Activated CD4-positive, alpha-beta T cell treated with anti-CD3 and anti-CD28 coated beads, Interleukin-2, Interleukin-6, amounts not matched to agents 100 ng/mL and 50 ng/mL, durations not matched to agents 16 hours and 8 hours (primary cell): Measurements from ENCODE around the gene ARRB2.
"Not testable (repeated sequence)": the region's sequence is repeated elsewhere in the genome, so short reads cannot be mapped to it uniquely, and the experiment has no call there.

Source experiments
- DNase-seq: peaks from one replicate; pipeline ENCODE4 v3.0.0-alpha.2; 2020

Gene ARRB2

DNA sequence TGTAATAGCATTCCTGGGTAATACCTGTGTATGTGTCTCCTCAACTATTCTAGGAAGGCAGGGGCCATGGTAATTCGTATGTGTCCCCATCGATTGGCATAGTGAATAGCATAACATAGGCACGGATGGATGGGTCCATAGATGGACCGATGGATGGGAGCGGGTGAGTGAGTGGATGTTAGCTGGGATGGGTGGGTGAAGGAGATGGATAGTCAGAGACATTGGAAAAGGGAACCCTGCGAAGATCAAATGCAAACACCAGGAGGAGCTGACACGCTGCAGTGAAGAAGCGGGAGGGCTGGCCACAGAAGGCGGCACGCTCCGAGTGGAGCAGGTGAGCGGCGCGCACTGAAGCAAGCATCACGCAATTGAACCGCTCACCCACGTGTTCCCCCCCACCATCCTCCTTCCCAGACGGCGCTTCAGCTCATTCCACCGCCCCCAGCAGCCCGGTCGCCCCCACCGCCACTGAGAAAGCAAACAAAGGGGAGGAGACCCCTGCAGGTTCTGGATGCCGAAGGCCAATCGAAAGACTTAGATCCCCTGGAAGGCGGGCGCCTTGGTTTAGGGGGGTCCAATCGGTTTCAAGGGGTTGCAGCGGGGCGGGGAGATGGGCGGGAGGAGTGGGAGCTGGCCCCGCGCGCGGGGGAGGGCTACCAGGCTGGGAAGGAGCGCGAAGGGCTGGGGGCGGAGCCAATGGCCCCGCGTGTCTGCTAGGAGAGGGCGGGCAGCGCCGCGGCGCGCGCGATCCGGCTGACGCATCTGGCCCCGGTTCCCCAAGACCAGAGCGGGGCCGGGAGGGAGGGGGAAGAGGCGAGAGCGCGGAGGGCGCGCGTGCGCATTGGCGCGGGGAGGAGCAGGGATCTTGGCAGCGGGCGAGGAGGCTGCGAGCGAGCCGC is at the start of gene ARRB2:
TSS of gene ARRB2 (plus strand) at position 839 of the 899 bp plus-strand sequence. CDS start 90 bp downstream, outside the sequence.
- peak; percentile 99 for DNase-seq

DNA sequence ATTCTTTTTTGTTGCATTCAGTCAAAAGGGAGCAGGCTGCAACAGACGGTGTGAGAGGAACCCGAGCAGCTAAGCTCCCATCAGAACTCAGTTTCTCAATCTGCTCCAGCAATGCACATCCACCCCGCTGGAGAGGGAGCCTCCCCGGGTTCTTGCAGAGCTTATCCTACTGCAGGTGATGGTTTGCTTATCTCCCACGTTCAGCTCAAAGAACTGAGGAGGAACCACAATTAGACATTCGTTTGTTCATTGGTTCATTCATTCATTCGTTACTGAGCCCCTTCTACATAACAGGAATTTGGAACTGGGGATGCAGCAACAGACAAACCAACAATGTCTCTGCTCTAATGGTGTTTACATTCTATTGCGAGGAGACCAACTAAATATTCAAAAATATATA is 46.7 kb upstream of the ARRB2 start:
- no peak for DNase-seq

DNA sequence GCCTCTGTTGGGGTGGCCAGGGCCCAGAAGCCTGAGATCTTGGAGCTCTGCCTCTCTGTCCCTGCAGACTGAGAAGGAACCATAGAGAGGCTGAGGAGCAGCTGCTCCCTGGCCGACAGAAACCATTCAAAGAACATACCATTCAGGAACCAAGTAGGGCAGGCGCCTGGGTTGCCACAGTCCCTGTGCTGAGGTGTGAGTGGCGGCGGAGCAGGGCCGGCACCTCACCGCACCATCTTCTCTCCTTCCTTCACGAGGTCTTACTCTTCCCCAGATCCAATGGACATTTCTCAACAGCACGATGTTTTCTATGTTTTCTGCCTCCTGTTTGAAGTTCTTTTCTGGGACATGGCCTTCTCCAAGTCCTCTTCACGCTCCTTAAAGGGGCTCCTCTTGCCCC is 46.2 kb upstream of the ARRB2 start:
- DNase-seq, result no peak

DNA sequence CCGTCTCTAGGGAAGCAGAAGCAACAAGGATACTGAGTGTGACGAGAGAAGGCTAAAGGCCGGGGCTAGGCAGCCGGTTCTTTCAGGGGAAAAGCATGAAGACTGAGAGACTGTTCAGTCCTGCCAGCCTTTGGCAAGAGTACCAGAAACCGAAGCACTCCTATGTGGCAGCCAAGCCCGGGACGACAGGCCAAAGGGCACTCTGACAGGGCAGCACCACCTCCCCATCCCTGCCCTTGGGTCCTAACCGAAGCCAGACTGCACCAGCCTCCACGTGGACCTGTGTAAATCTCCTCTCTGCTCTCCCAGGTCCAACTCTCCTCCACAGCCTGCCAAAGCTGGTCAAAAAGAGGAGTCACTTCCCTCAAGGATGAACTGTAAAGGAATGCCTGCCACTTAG is 45.4 kb upstream of the ARRB2 start:
- DNase-seq, result no peak

DNA sequence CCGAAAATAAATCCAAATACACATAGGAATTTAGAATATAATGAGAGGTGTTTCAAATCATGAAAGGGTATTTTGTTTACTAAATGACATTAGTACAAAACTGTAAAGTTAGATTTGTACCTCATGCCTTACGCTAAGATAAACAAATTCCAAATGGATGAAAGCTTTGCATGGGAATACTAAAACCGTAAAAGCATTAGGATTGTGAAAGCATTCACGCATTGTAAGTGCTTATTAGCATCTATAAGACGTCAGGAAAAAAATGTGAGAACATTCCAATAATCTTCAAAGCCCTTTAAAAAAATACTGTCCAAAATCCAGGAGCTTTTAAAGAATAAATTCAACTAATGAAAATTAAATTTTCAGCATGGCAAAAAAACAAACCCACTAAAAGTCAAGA is 44.1 kb upstream of the ARRB2 start:
- DNase-seq, result no peak

DNA sequence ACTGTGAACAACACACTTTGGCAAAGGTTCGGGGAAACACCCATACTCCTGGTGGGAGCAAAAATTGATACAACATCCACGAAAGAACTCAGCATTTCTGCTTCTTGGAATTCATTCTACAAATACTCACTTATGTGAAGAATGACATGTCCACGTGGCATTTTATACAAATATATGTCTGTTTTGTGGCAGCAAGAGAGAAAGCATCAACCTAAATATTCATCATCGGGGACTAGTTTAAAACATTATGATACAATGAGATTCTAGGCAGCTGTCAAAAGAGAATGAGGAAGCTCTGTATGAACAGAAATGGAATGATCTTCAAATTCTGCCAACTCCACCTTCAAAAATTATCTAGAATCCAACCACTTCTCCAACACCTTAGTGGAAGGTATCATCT is 43.3 kb upstream of the ARRB2 start:
- no peak for DNase-seq

DNA sequence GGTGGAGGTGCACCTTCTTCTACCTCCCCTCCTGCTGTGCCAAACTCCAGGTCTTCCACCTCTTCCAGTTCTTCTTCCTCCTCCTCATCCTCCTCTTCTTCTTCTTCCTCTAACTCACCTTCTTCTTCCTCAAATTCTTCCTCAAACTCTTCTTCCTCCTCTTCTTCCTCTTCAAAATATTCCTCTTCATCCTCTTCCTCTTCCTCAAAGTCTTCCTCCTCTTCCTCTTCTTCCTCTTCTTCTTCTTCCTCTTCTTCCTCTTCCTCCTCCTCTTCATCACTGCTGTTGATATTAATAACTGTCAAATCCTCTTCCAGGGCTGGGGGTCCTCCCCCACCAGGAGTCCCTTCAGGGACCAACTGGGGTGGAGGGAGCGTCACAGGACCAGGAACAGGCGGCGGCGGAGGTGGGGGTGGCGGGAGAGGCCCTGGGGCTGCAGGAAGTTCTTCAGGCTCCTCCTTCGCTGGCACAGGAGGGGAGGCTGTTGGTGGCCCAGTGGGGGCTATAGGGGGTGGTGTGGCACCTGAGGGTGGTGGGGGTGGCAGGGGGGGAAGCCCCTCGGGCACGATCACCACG is 38.3 kb upstream of the ARRB2 start:
- no peak for DNase-seq

DNA sequence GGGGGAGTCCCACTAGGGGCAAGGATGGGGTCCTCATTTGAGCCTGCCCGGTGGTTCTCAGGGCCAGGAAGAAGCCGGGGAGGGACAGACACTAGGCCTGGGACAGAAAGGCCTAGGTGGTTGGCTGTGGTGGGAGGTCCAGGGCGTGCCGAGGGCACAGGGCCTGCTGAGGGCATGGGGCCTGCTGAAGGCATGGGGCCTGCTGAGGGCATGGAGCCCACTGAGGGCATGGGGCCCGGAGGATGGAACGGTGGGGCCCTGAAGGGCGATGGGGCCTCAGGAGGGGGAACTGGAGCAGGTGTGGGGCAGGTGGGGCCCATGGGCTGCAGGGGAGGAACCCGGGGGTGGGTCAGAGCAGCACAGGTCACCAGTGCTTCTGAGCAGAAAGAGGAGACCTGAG is 37.7 kb upstream of the ARRB2 start:
- DNase-seq, result no peak

DNA sequence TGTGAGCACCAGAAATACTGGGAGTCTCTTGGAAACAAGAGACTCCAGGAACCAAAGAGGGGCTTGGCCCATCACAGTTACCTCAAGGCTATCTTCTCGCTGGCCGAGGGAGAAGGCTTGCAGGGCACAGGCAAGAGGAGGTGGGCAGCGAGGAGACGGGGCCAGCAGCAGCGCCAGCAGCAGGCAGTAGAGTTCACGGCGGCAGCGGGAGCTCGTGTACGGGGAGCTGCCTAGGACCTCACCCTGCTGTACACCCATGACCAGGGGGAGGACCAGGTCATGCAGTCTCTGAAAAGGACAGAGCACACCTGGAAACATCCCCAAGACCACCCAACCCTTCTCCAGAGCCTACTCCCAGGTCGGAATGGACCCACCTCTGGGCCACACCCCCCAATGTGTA is 37.3 kb upstream of the ARRB2 start:
- no peak for DNase-seq

DNA sequence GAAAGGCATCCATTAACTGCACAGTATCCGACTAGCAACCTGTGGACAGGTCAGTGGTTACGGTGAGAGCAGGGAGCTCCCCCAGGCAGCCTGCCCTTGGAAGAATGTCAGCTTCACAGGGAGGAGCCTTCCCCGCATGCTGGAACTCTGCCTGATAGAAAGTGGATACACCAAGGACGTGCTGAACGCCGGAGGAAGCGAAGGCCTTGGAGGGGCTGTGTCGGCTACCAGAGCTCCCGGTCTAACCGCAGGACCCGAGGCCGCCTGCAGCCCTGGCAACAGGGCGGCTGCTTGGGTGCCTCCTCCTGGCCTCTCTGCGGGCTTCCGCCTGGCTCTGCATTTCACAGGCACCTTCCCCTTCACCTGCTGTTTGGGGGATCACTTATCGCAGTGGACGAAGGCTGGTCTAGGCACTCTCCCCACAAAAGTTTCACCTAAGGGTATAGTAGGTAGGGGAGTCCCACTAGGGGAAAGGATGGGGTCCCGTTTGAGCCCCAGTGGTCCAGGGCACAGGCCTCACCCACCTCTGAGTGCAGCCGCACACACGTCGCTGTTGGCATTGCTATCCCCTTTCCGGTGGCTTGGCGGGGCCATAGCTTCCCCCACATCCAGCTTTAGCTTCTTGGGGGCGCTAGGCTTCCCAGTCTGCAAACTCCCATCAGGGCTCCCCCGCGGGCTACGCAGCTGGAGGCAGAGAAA is 36.3 kb upstream of the ARRB2 start:
- DNase-seq, result no peak

DNA sequence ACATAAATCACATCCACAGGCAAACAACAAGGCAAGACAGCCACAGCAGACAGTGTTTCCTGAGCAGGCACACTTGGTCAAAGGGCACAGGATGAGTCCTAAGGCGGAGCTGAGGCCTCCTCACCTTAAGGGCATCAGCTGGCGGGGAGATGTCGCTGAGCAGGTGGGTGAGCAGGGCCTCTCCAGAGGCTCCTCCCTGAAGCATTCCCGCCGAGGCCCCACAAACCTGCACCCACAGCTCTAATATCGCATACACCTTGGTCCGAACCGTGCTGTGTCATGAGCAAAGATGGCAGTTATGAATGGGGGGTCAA is 35.8 kb upstream of the ARRB2 start:
- DNase-seq, result no peak

DNA sequence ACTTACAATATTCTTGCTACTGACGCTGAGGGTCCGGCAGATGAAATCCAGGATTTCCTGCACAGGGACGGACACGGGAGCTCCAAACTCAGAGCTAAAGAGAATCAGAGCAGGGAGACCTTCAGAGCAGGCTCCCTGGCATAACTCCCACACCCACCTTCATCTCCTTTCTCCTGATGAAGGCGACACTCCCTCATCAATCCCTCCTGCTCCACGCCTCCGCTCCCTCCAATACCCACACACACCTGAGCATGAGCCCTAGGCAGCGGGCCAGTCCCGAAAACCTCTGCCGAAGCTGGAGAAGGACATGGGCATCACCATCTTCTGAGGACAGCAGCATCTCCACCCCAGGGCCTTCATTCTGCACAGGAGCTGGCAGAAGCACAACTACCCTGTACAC is 34.6 kb upstream of the ARRB2 start:
- no peak for DNase-seq

DNA sequence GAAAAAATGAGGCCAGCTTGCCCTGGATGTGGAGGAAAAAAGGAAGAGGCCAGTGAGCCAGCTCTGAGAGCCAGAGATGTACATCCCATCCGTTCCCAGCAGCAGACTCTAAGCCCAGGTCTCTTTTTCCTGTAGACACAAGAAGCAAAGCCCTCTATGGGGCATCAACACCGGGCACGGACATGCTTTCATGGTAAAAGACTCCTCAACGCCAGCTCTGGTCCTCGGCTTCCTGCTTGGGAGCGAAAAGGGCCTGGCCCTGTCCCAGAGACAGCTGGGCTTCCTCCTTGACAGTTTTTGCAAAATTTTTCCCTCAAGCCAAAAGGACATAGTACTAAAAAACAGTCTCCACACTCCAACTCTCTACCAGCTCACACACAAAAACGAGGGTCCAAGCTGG is 33.6 kb upstream of the ARRB2 start:
- DNase-seq, result no peak

DNA sequence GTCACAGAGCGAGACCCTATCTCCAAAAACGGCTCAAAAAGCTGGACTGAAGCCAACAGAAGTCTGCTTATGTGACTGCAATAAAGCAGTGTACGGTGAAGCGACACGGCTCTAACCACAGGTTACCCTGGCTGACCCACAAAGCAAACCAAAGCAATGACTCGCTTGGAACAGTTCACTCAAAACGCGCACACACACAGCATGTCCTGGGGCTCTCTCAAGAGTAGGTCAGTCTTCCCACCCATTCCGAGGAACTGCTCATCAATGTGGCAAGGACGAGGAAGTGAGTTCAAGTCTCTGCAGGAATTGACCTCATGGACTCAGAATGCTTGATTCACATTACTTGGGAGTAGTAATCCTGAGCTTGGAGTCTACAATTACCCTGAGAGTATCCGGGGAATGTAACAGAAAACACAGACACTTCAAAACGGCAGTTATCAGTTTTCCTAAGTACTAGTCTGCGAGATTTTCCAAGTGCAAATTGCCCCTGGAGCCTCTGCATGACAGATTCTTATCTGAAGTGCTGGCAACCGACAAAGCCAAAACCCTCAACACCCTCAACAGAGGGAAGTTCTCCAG is 31.9 kb upstream of the ARRB2 start:
- peak; percentile 57 for DNase-seq

DNA sequence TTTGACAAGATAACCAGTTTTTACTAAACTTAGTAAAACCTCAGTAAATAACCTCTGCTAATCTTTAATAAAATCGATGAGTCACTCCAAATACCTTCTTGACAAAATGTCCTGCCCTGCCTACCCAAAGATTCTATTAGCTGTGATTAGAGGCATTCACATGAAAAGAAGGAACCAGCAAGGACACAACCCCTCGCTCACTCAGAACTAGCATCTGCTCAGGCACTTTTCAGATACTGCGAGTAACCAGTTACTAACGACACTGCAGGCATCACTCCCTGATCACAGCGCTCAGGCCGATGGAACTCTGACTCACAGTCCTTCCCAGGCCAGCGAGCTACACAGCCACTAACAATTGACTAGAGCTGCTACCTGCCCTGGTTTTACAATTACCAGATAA is 30.8 kb upstream of the ARRB2 start:
- no peak for DNase-seq

DNA sequence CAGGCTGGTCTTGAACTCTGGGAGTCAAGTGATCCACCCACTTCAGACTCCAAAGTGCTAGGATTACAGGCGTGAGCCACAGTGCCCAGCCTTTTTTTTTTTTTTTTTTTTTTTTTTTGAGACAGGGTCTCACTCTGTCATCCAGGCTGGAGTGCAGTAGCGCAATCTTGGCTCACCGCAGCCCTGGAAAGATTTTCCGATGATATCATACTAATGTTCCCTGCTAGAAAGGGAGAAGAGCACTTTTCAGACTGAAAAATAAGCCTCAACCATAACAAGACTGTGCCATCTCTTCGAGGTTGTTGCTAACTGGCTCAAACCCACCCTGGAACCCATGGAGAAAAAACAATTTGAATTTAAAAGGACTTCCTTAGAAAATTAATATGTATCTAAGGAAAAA is 26.7 kb upstream of the ARRB2 start:
- DNase-seq, result not testable (repeated sequence)

DNA sequence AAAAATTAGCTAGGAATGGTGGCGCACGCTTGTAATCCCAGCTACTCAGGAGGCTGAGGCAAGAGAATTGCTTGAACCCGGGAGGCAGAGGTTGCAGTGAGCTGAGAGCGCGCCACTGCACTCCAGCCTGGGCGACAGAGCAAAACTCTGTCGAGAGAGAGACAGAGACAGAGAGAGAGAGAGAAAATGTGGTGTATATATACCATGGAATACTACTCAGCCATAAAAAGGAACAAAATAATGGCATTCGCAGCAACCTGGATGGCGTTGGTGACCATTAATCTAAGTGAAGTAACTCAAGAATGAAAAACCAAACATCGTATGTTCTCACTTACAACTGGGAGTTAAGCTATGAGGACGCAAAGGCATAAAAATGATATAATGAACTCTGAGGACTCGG is 20.6 kb upstream of the ARRB2 start:
- DNase-seq, result not testable (repeated sequence)

DNA sequence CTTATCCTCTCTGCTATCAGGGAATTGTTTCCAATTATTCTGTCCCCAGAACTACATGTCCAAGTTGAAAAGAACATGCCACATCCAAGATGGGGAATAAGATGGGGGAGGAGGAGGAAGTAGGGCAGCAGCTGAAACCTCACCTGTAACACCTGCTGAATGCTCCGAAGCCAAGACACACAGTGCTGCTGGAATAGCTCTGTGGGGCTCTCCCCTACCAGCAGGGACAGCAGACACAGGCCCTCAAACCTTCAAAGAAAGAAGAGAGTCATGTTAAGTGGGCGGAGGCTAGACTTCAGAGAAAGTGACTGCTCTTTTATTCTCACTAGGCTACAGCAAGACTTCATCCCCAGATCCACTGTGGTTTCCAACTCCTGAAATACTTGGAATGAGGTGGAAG is 19.7 kb upstream of the ARRB2 start:
- DNase-seq, result no peak

DNA sequence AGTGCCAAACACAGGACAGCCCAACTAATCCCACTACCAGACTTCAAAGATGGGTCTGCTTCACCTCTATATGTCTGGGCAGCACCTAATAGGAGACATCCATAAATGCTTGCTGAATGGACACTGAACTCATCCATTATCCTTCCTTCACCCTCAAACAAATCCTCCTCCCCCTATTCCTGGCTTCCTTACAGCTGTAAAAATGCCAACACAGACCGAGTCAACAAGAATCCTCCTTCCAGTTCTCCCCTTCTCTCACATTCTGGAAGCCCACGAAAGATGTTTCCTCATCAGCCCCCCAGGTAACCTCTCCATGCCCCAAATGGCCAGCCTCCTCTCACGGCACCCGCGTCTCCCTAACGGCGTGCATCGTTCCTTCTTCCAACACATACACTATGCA is 18.7 kb upstream of the ARRB2 start:
- no peak for DNase-seq

DNA sequence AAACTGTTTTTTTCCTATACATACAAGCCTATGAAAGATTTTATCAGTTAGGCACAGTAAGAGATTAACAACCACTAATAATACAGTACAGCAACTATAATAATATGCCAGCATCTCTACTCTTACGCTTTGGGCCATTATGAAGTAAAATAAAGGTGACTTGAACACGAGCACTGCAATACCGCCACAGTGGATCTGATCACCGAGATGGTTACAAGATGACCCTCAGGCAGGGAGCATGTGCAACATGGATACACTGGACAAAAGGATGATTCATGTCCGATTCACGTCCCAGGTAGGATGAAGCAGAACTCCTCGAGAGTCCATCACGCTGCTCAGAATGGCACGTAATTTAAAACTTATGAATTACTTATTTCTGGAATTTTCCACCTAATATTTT is 17.0 kb upstream of the ARRB2 start:
- DNase-seq, result no peak

DNA sequence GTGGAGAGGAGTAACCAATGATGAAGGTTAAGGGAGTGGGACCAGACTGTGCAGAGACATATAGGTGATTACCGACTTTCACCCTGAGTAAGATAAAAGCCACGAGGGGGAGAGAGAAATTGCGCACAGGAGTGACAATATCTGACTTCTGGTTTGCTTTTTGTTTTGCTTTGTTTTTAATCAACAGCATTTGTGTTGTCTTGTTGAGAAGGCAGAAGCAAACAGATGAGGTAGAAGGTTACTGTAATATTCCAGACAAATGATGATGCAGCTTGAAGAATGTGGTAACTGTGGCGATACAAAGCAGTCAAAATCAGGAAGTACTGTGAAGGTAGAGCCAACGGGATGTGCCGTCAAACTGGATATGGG is 14.0 kb upstream of the ARRB2 start:
- peak; percentile 83 for DNase-seq

DNA sequence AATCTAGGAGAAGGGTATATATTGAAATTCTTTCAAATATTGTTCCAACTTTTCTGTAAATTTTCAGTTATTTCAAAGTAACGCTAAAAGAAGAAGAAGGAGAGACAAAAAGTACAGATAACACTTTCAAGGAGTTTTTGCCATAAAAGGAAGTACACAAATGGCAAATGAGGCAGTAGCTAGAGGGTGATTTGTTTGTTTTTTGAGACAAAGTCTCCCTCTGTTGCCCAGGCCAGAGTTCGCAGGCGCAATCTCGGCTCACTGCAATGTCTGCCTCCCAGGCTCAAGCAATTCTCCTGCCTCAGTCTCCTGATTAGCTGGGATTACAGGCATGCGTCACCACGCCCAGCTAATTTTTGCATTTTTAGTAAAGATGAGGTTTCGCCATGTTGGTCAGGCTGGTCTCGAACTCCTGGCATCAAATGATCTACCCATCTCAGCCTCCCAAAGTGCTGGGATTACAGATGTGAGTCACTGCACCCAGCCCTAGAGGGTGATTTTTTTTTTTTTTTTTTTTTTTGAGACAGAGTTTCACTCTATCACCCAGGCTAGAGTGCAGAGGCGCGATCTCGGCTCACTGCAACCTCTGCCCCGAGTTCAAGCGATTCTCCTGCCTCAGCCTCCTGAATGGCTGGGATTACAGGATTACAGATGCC is 10.9 kb upstream of the ARRB2 start:
- not testable (repeated sequence) for DNase-seq

DNA sequence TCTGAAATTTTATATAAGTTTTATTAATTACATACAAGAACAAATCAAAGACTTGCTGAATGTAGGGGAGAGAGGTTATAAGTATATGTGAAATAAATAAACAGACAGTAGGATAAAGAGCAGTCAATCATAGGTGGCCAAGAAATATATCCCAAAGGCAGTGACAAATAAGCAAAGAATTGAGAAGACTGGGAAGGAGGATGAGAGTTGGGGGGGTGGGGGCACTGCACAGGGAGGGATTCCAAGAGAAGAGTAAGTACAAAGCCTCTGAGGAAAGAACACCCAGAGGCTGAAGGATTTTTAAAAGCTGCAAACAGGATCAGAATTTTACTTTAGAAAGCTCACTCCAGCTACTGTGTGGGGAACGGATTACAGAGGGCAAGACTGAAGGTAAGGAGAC is 9.3 kb upstream of the ARRB2 start:
- DNase-seq, result no peak

DNA sequence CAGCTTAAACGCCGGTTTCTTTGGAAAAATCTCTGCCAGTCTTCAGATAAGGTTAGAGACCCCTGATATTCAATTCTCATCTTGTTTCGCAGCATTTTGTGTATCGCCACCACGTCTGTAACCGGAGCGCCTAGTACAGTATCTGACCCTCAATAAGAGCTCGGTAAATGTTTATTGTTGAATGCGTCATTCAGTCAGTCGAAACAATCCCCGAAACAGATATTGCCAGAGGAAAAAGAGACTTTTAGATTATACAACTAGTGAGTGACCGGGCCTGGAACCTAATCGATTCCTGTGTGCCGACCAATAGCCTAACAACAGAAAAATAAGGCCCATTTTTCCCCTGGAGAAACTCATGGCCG is 7.1 kb upstream of the ARRB2 start:
- no peak for DNase-seq
